ENCODE measurements around the gene SRPK2.
"Not testable (repeated sequence)": the region's sequence is repeated elsewhere in the genome, so short reads cannot be mapped to it uniquely, and the experiment has no call there.

The SRPK2 gene

DNA sequence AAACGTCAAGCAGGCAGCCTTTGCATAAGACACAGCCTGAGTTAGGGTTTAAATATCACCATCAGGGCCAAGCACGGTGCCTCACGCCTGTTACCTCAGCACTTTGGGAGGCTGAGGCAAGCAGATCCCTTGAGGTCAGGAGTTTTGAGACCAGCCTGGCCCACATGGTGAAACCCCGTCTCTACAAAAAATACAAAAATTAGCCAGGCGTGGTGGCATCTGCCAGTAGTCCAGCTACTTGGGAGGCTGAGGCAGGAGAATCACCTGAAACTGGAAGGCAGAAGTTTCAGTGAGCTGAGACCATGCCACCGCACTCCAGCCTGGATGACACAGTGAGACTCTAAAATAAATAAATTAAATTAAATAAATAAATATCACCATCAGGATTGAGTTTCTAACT lies 33.0 kb downstream of the SRPK2 start:
- TF ChIP-seq, protein P1, sequence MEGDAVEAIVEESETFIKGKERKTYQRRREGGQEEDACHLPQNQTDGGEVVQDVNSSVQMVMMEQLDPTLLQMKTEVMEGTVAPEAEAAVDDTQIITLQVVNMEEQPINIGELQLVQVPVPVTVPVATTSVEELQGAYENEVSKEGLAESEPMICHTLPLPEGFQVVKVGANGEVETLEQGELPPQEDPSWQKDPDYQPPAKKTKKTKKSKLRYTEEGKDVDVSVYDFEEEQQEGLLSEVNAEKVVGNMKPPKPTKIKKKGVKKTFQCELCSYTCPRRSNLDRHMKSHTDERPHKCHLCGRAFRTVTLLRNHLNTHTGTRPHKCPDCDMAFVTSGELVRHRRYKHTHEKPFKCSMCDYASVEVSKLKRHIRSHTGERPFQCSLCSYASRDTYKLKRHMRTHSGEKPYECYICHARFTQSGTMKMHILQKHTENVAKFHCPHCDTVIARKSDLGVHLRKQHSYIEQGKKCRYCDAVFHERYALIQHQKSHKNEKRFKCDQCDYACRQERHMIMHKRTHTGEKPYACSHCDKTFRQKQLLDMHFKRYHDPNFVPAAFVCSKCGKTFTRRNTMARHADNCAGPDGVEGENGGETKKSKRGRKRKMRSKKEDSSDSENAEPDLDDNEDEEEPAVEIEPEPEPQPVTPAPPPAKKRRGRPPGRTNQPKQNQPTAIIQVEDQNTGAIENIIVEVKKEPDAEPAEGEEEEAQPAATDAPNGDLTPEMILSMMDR (IDR thresholded peaks at IDR 0.05; ENCODE audit: borderline replicate concordance, control extremely low read depth, extremely low read depth, insufficient read depth, missing control alignments) = no peak
- in situ Hi-C loops (cut with MboI; ENCODE audit: low sequenced_read_pairs, unreplicated experiment) = no loop called here
- no peak for DNase-seq (ENCODE audit: low spot score)

DNA sequence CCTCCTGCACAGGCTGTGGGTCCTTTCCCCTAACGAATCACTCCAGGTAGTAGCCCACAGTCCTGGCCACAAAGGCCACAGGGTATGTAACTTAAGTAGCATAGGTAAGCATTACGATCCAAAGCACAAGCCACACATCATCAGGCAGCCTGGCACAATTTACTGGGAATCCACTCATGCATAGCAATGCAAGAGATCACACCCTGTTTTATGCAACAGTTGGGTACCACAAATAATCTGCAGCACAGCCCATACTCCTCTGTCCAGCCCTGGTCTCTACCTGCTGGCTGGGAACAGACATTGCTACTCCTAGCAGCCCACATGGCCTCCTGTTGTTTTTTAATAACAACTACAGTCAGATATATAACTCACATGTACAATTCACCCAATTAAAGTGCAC lies 34.3 kb downstream of the SRPK2 start:
- DNase-seq (ENCODE audit: low spot score) = no peak
- in situ Hi-C loops (cut with MboI; ENCODE audit: low sequenced_read_pairs, unreplicated experiment) = no loop called here
- TF ChIP-seq, protein P1 (IDR thresholded peaks at IDR 0.05; ENCODE audit: borderline replicate concordance, control extremely low read depth, extremely low read depth, insufficient read depth, missing control alignments) = no peak

DNA sequence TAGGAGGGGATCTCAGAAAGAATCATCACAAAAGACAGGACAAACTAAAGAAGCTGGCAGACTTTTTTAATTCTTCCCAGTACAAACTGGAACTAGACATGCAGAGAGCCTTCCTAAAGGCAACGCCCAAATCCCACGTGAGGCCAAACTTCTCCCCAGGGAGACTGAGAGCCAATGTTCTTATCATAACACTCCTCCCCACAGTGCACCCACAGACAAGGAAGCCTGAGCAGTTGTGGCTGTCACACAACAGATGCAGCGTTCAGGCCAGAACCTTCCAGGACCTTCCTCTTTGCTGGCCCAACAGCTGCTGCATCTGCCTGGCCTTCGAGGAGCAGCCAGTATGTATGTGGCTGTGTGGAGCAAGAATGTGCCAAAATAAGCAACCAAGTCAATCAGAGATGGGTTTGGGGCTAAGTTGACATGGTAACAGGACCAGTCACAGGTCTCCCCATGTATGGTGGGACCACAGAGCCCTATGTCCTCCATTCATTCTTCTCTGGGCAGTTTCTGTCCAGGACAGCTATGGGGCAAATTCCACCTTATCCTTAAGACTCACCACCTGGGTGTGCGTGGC lies 34.9 kb downstream of the SRPK2 start:
- in situ Hi-C loops (cut with MboI; ENCODE audit: low sequenced_read_pairs, unreplicated experiment) = no loop called here
- no peak for DNase-seq (ENCODE audit: low spot score)
- TF ChIP-seq, protein P1 (IDR thresholded peaks at IDR 0.05; ENCODE audit: borderline replicate concordance, control extremely low read depth, extremely low read depth, insufficient read depth, missing control alignments) = no peak

DNA sequence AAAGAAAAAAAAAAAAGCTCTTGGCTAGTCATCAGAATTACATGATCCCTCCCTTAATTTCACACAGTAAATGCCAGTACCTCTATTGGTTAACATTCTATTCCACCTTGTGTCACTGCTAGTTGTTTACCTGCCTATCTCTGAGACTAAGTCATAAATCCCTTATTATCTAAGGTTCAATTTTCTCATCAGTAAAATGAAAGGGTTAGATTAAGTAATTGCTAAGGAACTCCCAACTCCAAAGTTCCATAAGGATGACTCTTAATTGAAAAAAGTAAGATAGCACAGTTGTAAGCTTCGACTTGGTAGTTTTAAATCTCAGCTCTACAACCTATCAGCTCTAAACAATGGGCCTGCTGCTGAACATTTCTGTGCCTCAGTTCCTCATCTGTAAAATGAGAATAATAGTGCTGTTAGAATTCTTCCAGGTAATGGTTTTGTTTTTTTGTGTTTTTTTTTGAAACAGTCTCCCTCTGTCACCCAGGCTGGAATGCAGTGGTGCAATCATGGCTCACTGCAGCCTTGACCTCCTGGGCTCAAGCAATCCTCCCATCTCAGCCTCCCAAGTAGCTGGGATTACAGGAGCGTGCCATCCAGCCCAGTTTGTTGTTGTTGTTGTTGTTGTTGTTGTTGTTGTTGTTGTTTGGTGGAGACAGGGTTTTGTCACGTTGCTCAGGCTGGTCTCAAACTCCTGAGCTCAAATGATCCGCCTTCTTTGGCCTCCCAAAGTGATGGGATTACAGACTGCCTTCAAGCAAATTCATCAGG lies 35.6 kb downstream of the SRPK2 start:
- DNase-seq (ENCODE audit: low spot score) = no peak
- in situ Hi-C loops (cut with MboI; ENCODE audit: low sequenced_read_pairs, unreplicated experiment) = no loop called here
- TF ChIP-seq, protein P1 (IDR thresholded peaks at IDR 0.05; ENCODE audit: borderline replicate concordance, control extremely low read depth, extremely low read depth, insufficient read depth, missing control alignments) = no peak

DNA sequence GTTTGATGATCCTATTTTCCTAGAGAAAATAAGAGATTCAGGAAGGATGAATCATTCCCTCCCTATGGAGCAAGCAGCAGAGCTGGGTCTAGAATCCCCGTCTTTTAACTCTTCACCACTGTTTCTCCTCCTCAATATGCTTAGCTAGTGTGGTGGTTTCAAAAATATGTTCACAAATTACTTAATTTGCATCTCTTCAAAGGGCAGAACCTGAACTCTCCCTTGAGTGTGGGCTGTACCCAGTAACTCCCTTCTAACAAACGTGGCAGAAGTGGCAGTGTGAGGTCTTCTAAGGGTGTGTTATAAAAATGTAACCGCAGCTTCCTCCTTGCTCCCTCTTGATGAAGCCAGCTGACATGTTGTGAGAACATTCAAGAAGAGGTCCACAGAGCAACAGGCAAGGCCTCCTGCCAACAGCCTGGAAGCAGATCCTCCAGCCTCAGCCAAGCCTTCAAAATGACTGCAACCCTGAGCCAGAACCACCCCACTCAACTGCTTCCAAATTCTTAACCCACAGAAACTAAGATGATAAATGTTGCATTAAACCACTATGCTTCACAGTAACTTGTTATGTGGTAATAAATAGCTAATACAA lies 36.6 kb downstream of the SRPK2 start:
- TF ChIP-seq, protein P1 (IDR thresholded peaks at IDR 0.05; ENCODE audit: borderline replicate concordance, control extremely low read depth, extremely low read depth, insufficient read depth, missing control alignments) = no peak
- in situ Hi-C loops (cut with MboI; ENCODE audit: low sequenced_read_pairs, unreplicated experiment) = no loop called here
- peak; percentile 64 for DNase-seq (ENCODE audit: low spot score)

DNA sequence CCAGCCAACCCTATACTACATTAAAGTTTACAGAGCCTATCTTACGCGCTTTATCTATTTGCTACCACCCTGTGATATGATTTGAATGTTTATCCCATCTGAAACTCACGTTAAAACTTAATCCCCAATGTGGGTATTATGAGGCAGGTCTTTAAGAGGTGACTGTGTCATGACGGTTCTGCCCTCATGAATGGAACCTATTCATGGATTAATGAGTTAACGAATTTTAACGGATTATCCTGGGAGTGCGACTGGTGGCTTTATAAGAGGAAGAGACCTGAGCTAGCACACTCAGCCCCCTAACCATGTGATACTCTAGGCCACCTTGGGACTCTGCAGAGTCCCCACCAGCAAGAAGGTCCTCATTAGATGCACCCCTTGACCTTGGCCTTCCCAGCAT lies 37.8 kb downstream of the SRPK2 start:
- TF ChIP-seq, protein P1 (IDR thresholded peaks at IDR 0.05; ENCODE audit: borderline replicate concordance, control extremely low read depth, extremely low read depth, insufficient read depth, missing control alignments) = no peak
- no peak for DNase-seq (ENCODE audit: low spot score)
- in situ Hi-C loops (cut with MboI; ENCODE audit: low sequenced_read_pairs, unreplicated experiment) = no loop called here

DNA sequence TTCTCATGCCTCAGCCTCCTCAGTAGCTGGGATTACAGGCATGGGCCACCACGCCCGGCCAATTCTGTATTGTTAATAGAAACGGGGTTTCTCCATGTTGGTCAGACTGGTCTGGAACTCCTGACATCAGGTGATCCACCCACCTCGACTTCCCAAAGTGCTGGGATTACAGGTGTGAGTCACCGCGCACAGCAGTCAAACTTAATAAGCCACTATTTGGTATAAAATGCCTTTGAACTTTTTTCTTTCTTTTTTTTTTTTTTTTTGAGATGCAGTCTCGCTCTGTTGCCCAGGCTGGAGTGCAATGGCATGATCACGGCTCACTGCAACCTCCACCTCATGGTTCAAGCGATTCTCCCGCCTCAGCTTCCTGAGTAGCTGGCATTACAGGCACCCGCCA lies 40.5 kb downstream of the SRPK2 start:
- in situ Hi-C loops (cut with MboI; ENCODE audit: low sequenced_read_pairs, unreplicated experiment) = loop anchor here (25.0 kb wide), 1 partner anchor 361 kb away; no protein-coding TSS in a partner anchor
- DNase-seq (ENCODE audit: low spot score) = not testable (repeated sequence)
